Activated CD4-positive, alpha-beta T cell treated with anti-CD3 and anti-CD28 coated beads, Interleukin-2, amount 10 ng/mL, durations not matched to agents 7 days and 5 days (primary cell): Measurements from ENCODE around the gene CEBPZOS. TPM values are rescaled to one million over a fixed set of nuclear protein-coding genes. Genes with fewer than 3 reads are reported as not detected.

Experiments
- CTCF ChIA-PET: fragments of 350-600 bp; sonication (Branson Sonifier 250); formaldehyde crosslinking; loops from one replicate; lab custom pipeline; 2021; ENCODE audit warnings: antibody characterized with exemption; lab: Charles Lee
- POLR2A ChIA-PET: fragments of 350-600 bp; sonication (Branson Sonifier 250); formaldehyde crosslinking; loops from one replicate; lab custom pipeline; 2021; ENCODE audit warnings: antibody characterized with exemption; lab: Charles Lee
- DNase-seq: peaks from one replicate; pipeline ENCODE4 v3.0.0-alpha.2; 2020
- H3K27ac Mint-ChIP-seq: one replicate; pipeline ENCODE4 v1.8.0; 2021; ENCODE audit warnings: mild to moderate bottlenecking, moderate library complexity, mixed read lengths
- H3K27me3 Mint-ChIP-seq: one replicate; pipeline ENCODE4 v1.8.0; 2021; ENCODE audit warnings: mixed read lengths
- H3K36me3 Mint-ChIP-seq: one replicate; pipeline ENCODE4 v1.8.0; 2021; ENCODE audit warnings: low read depth, mixed read lengths
- H3K4me1 Mint-ChIP-seq: one replicate; pipeline ENCODE4 v1.8.0; 2021; ENCODE audit warnings: mixed read lengths
- H3K4me3 Mint-ChIP-seq: one replicate; pipeline ENCODE4 v1.8.0; 2021; ENCODE audit warnings: mild to moderate bottlenecking, moderate library complexity, mixed read lengths
- H3K9me3 Mint-ChIP-seq: one replicate; pipeline ENCODE4 v1.8.0; 2021; ENCODE audit warnings: mixed read lengths
- total RNA-seq, 2 experiments: library from RNA; stranded (reverse); gene quantifications; one replicate each; pipeline ENCODE4 v1.2.3, GENCODE V29; 2021

Gene CEBPZOS
- total RNA-seq, result 10 to 100 TPM; 37.5 to 38.5 TPM

DNA sequence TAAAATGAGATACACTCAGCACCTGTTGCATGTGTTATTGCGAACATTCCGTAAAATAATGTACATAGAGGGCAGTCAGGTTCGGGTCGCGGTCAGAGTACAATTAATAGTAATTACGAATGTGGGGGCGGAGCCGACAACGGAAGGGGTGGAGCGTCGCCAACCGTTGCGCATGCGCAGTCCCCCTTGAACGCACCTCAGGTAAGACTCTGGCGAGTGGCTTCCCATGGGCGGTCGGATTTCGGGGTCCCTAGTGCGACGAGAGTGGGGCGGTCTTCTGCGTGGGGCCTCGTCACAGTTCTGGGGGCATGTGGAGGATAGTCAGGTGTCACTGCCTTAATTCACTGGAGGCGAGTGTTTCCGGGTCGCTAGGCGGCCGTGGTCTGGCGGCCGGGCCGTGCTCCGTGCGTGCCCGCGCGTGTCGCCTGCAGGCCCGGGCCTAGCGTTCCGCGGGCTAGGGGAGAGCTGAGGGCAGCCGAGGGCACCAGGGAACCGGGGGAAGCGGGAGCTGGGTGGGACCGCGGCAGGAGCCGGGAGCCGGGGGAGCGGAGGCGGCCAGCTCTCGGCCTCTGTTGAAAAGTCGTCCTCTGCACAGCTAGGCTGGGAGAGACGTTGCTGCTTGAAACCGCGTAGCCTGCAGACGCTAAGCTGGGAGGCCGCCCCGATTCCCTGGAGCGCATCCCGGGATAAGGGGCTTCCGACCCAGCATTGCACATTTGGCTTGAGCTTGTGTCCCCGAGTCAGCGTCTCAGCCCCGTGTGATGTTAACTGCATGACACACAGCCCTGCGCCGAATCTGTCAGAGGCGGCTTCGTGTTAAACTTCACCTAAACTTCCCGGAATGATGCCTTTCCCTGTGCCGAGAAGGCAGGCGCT, at the start of gene CEBPZOS:
TSS of gene CEBPZOS (plus strand) at position 177 of the 876 bp plus-strand sequence. CDS start 3,209 bp downstream, outside the sequence.
- peak; percentile 87 for DNase-seq
- H3K9me3 Mint-ChIP-seq, result no peaks in the 10 kb centered on the region
- CTCF ChIA-PET, result interaction anchor here (0.5 to 1.0 kb wide), 4 partner anchors 15 to 162 kb away, joined by 3 to 4 read pairs (median 3); no protein-coding TSS in a partner anchor
- H3K27me3 Mint-ChIP-seq, result peaks cover 3% of the 10 kb centered on the region
- peaks cover 32% of the 10 kb centered on the region for H3K36me3 Mint-ChIP-seq
- H3K4me1 Mint-ChIP-seq, result peaks cover 40% of the 10 kb centered on the region
- peak within 1 kb of the TSS; percentile 87 for H3K4me3 Mint-ChIP-seq
- POLR2A ChIA-PET, result interaction anchor here (0.8 kb wide), 1 partner anchor 40 kb away, joined by 3 read pairs; the partner anchor contains the start of gene EIF2AK2
- peak within 1 kb of the TSS; percentile 95 for H3K27ac Mint-ChIP-seq

DNA sequence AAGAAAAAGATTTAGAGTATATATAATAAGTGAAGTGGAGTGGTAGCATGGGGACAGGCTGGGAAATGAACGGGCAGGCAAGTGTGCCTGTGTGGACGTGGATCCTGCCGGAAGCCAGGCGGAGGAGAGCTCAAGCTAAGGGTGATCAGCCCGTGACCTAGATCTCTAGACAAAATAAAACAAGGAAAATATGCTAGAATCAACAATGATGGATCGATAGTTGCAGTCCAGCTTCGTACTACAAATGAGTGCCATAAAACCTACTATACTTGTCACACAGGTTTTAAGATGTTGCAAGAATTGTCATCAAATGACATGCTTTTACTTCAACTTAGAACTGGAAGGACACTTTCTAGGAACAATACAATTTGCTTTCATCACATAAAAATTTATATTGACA, 48.0 kb upstream of the CEBPZOS start:
- ChIA-PET POLR2A (no interaction called here), CTCF (interaction anchor here (1.5 kb wide), 1 partner anchor 33 kb away, joined by 4 read pairs; no protein-coding TSS in a partner anchor)
- Mint-ChIP-seq H3K27me3 (no peaks in the 10 kb centered on the region), H3K4me3 (no peak overlapping the region), H3K36me3 (peaks cover 68% of the 10 kb centered on the region), H3K27ac (peak overlapping the region; percentile 47), H3K9me3 (no peaks in the 10 kb centered on the region), H3K4me1 (peaks cover 47% of the 10 kb centered on the region)
- DNase-seq, result no peak

DNA sequence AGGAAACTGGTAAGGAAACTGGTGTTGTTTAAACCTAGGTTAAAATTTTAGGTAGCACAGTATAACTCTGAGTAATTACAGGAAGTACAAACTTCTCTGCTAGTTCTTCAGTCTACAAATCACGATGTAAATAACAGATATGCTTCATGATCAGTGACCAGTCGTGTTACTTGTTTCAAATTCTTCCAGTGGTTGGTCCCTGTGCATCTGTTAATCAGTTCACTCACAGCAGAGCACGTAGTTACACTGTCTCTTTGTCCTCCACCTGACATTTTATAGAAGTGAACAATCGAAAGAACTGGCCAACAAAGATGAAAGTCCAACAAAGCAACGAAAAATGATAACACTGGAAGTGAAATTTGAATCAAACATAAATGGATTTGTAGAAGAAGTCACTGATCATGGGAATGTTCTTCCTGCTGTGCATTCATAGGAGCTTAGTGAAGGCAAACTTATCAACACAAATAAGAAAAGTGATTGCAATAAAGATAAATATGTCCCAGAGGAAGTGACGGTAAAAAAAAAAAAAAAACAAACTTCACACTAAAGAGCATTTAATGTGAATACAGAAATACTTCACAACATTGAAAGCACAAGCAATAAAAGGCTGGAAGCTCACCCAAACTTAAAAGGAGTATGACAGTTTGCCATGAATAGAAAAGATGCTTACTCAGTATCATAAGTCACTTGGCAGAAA, 46.5 kb upstream of the CEBPZOS start:
- POLR2A ChIA-PET, result interaction anchor here (0.6 kb wide), 1 partner anchor 9 kb away, joined by 10 read pairs; no protein-coding TSS in a partner anchor
- H3K27ac Mint-ChIP-seq, result peak overlapping the region; percentile 66
- peaks cover 72% of the 10 kb centered on the region for H3K36me3 Mint-ChIP-seq
- H3K9me3 Mint-ChIP-seq, result no peaks in the 10 kb centered on the region
- no peak for DNase-seq
- peak overlapping the region; percentile 37 for H3K4me3 Mint-ChIP-seq
- CTCF ChIA-PET, result no interaction called here
- H3K27me3 Mint-ChIP-seq, result no peaks in the 10 kb centered on the region
- H3K4me1 Mint-ChIP-seq, result peaks cover 57% of the 10 kb centered on the region

DNA sequence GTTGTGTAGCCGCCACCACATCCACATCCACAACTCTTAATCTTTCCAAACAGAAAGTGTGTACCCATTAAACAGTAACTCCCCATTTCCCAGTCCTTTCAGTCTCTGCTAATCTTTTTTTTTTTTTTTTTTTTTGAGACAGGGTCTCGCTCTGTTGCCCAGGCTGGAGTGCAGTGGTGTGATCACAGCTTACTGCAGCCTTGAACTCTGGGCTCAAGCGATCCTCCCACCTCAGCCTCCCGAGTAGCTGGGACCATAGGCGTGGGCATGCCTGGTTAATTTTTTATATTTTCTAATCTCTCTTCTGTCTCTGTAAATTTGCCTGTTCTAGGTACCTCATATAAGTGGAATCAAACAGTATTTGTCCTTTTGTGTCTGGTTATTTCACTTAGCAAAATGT, 43.1 kb upstream of the CEBPZOS start:
- ChIA-PET CTCF (interaction anchor here (0.5 kb wide), 1 partner anchor 377 kb away, joined by 4 read pairs; no protein-coding TSS in a partner anchor), POLR2A (no interaction called here)
- Mint-ChIP-seq H3K9me3 (peaks cover 2% of the 10 kb centered on the region), H3K36me3 (peaks cover 69% of the 10 kb centered on the region), H3K4me1 (peaks cover 72% of the 10 kb centered on the region), H3K4me3 (no peak overlapping the region), H3K27ac (peak overlapping the region; percentile 55), H3K27me3 (no peaks in the 10 kb centered on the region)
- no peak for DNase-seq

DNA sequence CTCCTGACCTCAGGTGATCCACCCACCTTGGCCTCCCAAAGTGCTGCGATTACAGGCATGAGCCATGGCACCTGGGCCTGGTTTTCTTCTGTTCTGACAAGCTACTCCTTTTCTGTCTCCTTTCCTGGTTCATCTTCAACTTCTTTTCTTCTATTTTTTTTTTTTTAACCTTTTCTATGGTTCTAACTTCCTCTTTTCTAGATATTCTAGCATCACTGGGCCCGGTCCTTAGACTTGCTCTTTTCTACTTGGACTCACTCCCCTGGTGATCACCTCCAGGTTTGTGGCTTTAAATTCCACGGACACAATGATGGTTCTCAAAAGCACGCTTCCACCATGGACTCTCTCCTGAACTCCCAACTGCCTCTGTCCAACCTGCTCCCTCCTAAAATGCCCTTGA, 41.5 kb upstream of the CEBPZOS start:
- POLR2A ChIA-PET, result no interaction called here
- peaks cover 3% of the 10 kb centered on the region for H3K9me3 Mint-ChIP-seq
- H3K4me3 Mint-ChIP-seq, result peak overlapping the region; percentile 91
- no peaks in the 10 kb centered on the region for H3K27me3 Mint-ChIP-seq
- peak overlapping the region; percentile 96 for H3K27ac Mint-ChIP-seq
- CTCF ChIA-PET, result interaction anchor here (0.6 to 1.0 kb wide), 3 partner anchors 14 to 380 kb away, joined by 3 read pairs; no protein-coding TSS in a partner anchor
- peaks cover 54% of the 10 kb centered on the region for H3K36me3 Mint-ChIP-seq
- peaks cover 62% of the 10 kb centered on the region for H3K4me1 Mint-ChIP-seq
- no peak for DNase-seq

DNA sequence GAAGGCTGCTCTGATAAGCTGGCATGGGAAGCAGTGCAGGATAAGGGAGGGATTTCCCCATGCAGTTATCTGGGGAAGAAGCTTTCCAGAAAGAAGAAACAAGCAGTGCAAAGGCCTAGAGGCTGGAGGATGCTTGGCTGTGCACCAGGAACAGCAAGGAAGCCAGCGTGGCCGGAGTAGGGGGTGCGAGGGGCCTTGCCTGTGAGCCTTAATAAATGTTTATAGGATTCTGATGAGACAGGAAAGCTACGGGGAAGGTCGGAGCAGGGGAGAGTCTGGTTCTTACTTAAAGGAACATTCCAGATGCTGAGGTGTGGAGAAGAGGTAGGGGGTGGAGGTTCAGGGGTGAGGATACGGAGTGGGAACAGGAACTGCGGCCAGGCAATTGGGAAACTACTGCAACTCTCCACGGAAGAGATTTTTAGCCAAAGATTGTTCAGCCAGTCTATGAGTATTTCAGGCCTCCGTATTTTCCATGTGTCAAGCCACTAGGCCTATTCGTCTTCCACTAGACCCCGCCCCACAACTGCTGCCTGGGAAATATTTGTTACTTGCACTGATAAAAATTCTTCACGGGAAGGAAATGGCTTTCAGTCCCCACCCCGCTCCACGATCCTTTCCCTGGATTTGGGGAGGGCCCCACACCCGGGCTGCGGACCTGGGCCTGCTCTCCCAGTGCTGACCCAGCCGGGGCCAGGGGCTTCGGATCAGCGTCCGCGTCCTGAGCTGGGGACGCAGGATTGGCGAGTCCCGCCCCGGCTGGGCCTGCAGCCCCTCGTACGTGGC, 40.0 kb upstream of the CEBPZOS start:
- H3K27me3 Mint-ChIP-seq, result no peaks in the 10 kb centered on the region
- H3K36me3 Mint-ChIP-seq, result peaks cover 46% of the 10 kb centered on the region
- ChIA-PET CTCF (interaction anchor here (0.6 to 2.1 kb wide), 8 partner anchors 10 to 83 kb away, joined by 3 to 9 read pairs (median 4); partner anchors contain the start of genes CEBPZ and NDUFAF7), POLR2A (interaction anchor here (0.5 to 1.3 kb wide), 3 partner anchors 9 to 57 kb away, joined by 3 to 7 read pairs (median 5); no protein-coding TSS in a partner anchor)
- H3K4me1 Mint-ChIP-seq, result peaks cover 49% of the 10 kb centered on the region
- peak overlapping the region; percentile 91 for H3K4me3 Mint-ChIP-seq
- DNase-seq, result peak; percentile 46
- peaks cover 3% of the 10 kb centered on the region for H3K9me3 Mint-ChIP-seq
- peak overlapping the region; percentile 96 for H3K27ac Mint-ChIP-seq

DNA sequence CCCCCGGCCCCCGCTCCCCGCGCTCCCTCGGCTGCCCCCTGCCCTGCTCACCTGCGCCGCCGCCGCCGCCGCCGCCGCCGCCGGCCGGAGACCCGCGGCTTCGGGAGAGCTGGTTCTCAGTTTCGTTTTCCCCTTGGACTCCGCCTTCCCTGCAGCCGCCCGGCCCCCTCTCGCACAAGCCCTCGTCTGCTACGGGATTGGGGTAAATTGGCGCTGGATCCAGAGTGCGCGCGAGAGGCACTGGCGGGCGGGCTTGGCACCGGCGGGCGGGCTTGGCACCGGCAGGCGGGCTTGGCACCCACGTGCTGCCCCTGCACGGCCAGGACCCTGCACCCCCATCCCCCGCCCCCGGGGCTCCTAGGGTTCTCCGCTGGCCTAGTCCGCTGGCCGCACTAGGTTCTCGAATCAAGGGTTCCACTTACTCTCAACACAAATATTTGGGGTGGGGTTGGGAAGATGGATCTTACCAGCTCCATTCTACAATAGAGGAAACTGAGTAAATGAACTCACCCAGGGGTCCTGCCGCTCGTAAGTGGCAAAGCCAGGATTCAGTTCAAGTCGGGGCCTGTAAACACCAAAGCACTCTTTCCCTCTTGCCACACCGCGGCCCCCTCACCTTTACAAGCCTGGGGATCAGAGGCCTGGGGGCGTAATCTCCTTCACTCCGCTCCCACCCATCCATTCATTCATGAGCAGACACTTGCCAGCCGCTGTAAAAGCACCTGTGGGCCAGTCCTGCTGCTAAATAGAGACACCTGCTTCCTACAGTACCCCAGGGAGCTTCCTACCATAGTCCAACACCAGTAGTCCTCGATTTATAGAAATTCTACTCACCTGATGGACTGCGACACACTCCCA, 39.2 kb upstream of the CEBPZOS start, which contains the start of gene EIF2AK2:
TSS of gene EIF2AK2 (minus strand) at position 124 of the 858 bp plus-strand sequence. CDS start 9,174 bp downstream, outside the sequence.
- ChIA-PET CTCF (interaction anchor here (0.6 to 2.1 kb wide), 6 partner anchors 9 to 75 kb away, joined by 3 to 9 read pairs (median 4); partner anchors contain the start of genes CEBPZ and NDUFAF7), POLR2A (interaction anchor here (0.5 to 1.3 kb wide), 3 partner anchors 8 to 58 kb away, joined by 3 to 7 read pairs (median 5); no protein-coding TSS in a partner anchor)
- peaks cover 42% of the 10 kb centered on the region for H3K4me1 Mint-ChIP-seq
- peak within 1 kb of the TSS; percentile 96 for H3K27ac Mint-ChIP-seq
- peak within 1 kb of the TSS; percentile 91 for H3K4me3 Mint-ChIP-seq
- H3K36me3 Mint-ChIP-seq, result peaks cover 40% of the 10 kb centered on the region
- peak; percentile 93 for DNase-seq
- peaks cover 3% of the 10 kb centered on the region for H3K9me3 Mint-ChIP-seq
- no peaks in the 10 kb centered on the region for H3K27me3 Mint-ChIP-seq

DNA sequence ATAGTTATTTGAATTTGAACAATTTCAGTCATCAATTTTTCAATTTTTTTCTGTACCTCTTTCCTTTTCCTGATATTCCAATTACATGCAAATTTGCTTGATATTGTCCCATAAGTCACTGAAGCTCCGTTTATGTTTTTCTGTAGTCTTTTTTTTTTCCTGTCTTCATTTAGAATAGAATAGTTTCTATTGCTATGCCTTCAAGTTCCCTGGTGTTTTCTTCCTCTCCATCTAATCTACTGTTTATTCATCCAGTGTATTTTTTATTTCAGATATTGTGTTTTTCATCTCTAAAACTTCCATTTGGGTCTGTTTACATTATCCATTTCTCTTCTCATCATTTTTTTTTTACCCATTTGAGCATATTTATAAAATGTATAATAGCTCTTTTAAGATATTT, 31.5 kb upstream of the CEBPZOS start:
- H3K4me1 Mint-ChIP-seq, result no peaks in the 10 kb centered on the region
- CTCF ChIA-PET, result no interaction called here
- no peak overlapping the region for H3K4me3 Mint-ChIP-seq

DNA sequence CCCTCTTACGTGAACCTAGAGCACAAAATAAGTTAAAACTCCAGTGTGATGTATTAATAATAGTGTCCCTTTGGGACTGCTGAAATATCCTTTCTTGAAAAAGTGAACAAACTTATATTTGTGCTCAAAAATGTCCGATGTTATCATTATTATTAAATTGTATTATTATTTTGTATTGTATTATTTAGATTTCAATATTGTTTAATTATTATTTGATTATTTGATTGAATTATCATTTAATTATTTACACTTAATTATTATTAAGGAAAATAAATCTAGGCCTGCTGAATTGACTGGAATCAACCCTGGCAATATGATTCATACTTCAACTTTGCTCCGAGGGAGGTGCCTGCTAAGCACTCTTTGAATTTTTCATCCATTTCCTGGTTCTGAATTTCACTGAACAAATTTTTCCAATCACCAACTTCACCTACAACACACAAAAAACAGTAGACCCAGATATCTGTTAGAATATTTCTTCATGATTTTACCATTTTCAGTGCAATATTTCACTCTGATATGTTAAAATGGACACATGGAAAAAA, 28.6 kb upstream of the CEBPZOS start:
- Mint-ChIP-seq H3K27ac (no peak overlapping the region), H3K36me3 (peaks cover 5% of the 10 kb centered on the region), H3K9me3 (peaks cover 16% of the 10 kb centered on the region), H3K27me3 (peaks cover 7% of the 10 kb centered on the region), H3K4me3 (no peak overlapping the region), H3K4me1 (no peaks in the 10 kb centered on the region)
- no peak for DNase-seq
- ChIA-PET POLR2A (no interaction called here), CTCF (interaction anchor here (0.6 to 2.2 kb wide), 4 partner anchors 10 to 1591 kb away, joined by 3 to 9 read pairs (median 5); partner anchors contain the start of gene EIF2AK2)

More for the DNA sequence above, 31.5 kb upstream of the CEBPZOS start:
- no peak overlapping the region for H3K27ac Mint-ChIP-seq
- H3K9me3 Mint-ChIP-seq, result peaks cover 16% of the 10 kb centered on the region
- DNase-seq, result no peak
- H3K27me3 Mint-ChIP-seq, result peaks cover 7% of the 10 kb centered on the region
- POLR2A ChIA-PET, result interaction anchor here (0.7 kb wide), 1 partner anchor 8 kb away, joined by 7 read pairs; the partner anchor contains the start of gene EIF2AK2
- H3K36me3 Mint-ChIP-seq, result peaks cover 5% of the 10 kb centered on the region

DNA sequence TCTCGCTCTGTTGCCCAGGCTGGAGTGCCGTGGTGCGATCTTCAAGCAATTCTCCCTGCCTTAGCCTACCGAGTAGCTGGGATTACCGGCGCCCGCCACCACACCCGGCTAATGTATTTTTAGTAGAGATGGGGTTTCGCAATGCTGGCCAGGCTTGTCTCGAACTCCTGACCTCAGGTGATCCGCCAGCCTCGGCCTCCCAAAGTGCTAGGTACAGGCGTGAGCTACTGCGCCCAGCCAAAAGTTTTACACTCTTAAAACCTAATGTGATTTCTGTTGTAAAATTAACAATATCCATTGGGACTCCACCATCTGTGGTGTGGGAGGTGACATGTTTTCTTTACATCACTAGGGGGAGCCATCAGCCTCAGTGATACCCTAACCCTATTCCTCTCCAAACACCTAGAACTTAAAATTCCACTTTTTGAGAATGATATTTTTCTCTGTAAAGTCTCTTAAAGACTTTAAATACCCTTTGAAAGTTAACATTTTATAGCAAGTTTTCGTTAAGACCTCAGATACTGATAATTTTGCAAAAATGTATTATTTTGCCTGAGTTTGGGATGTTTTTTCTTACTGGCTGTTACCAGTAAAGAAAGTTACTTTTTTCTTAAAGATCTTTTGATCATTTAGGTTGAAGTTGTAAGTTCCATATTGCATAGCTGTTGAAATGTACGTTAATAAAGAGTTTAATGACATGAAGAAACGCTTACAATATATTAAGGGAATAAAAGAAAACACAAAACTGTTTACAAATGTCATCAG, 27.9 kb upstream of the CEBPZOS start:
- Mint-ChIP-seq H3K9me3 (peaks cover 16% of the 10 kb centered on the region), H3K4me1 (no peaks in the 10 kb centered on the region), H3K27me3 (peaks cover 7% of the 10 kb centered on the region), H3K27ac (no peak overlapping the region), H3K4me3 (no peak overlapping the region), H3K36me3 (peaks cover 5% of the 10 kb centered on the region)
- ChIA-PET CTCF (interaction anchor here (0.6 to 2.2 kb wide), 11 partner anchors 11 to 1590 kb away, joined by 3 to 9 read pairs (median 3); partner anchors contain the start of gene EIF2AK2), POLR2A (no interaction called here)
- DNase-seq, result peak; percentile 43
